ENCODE results near the gene TAS2R60. TPM values are rescaled to one million over a fixed set of nuclear protein-coding genes. Genes with fewer than 3 reads are reported as not detected.

TAS2R60 gene
- total RNA-seq, 2 experiments from 2014 or later, result not detected

GRCh38 chr7:143406002-143406357 lies 37.3 kb upstream of the TAS2R60 start:
- Histone ChIP-seq H4K20me1 (ENCODE audit: insufficient read depth, low read length) (no peaks in the 10 kb centered on the region), H3K4me3 (ENCODE audit: low read depth, low read length, poor library complexity, severe bottlenecking) (no peak overlapping the region), H2AFZ (ENCODE audit: low read length) (no peak overlapping the region), H3K79me2 (ENCODE audit: insufficient read depth, low read depth, low read length) (no peaks in the 10 kb centered on the region), H3K4me1 (ENCODE audit: insufficient read depth, low read length, poor library complexity, severe bottlenecking) (no peaks in the 10 kb centered on the region), H3K27ac (ENCODE audit: low read depth, low read length, poor library complexity, severe bottlenecking) (no peak overlapping the region), H3K9me2 (ENCODE audit: insufficient read depth, low read length) (no peaks in the 10 kb centered on the region), H3K4me2 (ENCODE audit: low read length) (no peak overlapping the region), H3K36me3 (ENCODE audit: insufficient read depth, low read length) (no peaks in the 10 kb centered on the region), H3K9me3 (ENCODE audit: low read length) (no peaks in the 10 kb centered on the region)
- ChIA-PET CTCF (ENCODE audit: unreplicated experiment) (no interaction called here), POLR2A (no interaction called here)
- DNase-seq (ENCODE audit: low spot score), result no peak
- BruUV-seq (replicated peaks), result no TSS peak
- no peak for TF ChIP-seq CTCF (conservative IDR thresholded peaks at IDR 0.05; ENCODE audit: low read length)
- intact Hi-C loops (cut with micrococcal nuclease; ENCODE audit: unreplicated experiment), result no loop called here

DNA sequence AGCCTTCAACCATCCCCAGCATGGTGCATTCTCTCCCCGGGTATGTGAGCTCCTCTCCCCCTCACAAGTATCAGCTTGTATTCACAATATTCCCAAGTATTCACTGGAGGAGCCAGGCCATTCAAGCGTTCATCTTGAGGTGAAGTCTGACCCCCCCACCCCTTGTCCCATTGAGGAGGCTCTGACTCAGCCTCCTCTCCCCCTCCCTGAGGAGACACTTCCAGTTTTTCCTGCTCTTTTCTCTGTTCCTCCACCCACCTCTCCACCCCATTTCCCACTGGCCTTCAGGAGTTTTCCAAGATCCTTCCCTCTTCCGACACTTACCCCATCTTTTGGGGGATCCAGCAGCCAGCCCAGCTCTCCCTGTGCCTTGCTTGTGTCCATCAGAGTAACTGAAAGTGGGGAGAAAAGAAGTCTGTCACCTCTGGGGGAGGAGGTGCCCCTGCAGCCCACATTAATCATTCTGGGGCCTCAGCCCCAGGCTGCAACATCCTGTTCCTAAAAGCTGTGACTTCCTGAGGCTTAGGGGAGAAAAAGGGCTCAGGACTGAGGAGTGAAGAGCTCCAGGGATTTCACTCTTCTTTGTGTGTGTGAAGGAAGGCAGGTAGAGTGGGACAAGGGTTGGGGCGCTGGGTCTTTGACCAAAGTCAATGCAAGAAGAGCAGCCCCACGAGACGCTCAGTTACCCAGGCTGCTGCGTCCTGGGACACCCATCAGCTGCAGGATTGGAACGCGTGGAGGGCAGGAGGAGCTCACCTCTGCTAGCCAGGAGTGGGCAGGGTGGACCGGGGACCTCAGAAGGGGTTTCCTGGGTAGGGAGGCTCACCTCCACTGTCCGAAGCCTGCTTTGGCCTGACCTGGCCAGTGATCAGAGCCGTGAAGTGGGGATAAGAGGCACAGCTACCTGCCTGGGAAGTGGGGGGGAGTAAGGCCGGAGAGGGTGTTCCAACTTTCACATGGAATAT lies 35.7 kb upstream of the TAS2R60 start:
- BruUV-seq (replicated peaks), result no TSS peak
- no peaks in the 10 kb centered on the region for H3K79me2 ChIP-seq (ENCODE audit: insufficient read depth, low read depth, low read length)
- no peaks in the 10 kb centered on the region for H3K36me3 ChIP-seq (ENCODE audit: insufficient read depth, low read length)
- no peak overlapping the region for H3K27ac ChIP-seq (ENCODE audit: low read depth, low read length, poor library complexity, severe bottlenecking)
- no peaks in the 10 kb centered on the region for H3K4me1 ChIP-seq (ENCODE audit: insufficient read depth, low read length, poor library complexity, severe bottlenecking)
- intact Hi-C loops (cut with micrococcal nuclease; ENCODE audit: unreplicated experiment), result no loop called here
- H3K9me3 ChIP-seq (ENCODE audit: low read length), result no peaks in the 10 kb centered on the region
- POLR2A ChIA-PET, result interaction anchor here (0.9 to 1.1 kb wide), 2 partner anchors 9 to 147 kb away, joined by 3 to 4 read pairs; no protein-coding TSS in a partner anchor
- CTCF ChIA-PET (ENCODE audit: unreplicated experiment), result no interaction called here
- no peak overlapping the region for H3K4me3 ChIP-seq (ENCODE audit: low read depth, low read length, poor library complexity, severe bottlenecking)
- DNase-seq (ENCODE audit: low spot score), result no peak
- no peak overlapping the region for H3K4me2 ChIP-seq (ENCODE audit: low read length)
- TF ChIP-seq EZH2phosphoT487 (IDR thresholded peaks at IDR 0.05; ENCODE audit: borderline replicate concordance, low read depth, low read length), result no peak
- TF ChIP-seq CTCF (conservative IDR thresholded peaks at IDR 0.05; ENCODE audit: low read length), result no peak
- no peaks in the 10 kb centered on the region for H4K20me1 ChIP-seq (ENCODE audit: insufficient read depth, low read length)
- no peak overlapping the region for H2AFZ ChIP-seq (ENCODE audit: low read length)
- no peaks in the 10 kb centered on the region for H3K9me2 ChIP-seq (ENCODE audit: insufficient read depth, low read length)

DNA sequence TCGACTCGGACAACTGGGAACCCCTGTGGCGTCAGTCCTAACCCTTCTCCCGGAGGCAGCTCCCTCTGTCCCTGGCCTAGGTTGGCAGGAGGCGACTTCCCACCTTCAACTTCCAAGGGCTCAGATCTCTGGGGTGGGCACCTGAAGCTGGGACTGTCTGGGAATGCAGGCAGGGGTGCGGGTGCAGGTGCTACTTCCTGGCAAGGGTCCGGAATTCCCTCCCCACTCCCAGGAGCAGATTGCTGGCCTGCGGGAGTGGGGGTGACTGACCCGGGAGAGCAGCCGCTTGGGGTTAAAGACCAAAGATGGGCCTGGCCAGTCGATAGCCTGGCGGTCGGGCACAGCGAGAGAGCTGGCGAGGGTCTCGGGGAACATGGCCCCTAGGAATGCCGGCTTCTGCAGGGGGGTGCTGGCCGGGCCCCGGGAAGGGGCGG lies 35.0 kb upstream of the TAS2R60 start:
- CTCF ChIA-PET (ENCODE audit: unreplicated experiment), result no interaction called here
- Histone ChIP-seq H3K27ac (ENCODE audit: low read depth, low read length, poor library complexity, severe bottlenecking) (no peak overlapping the region), H4K20me1 (ENCODE audit: insufficient read depth, low read length) (no peaks in the 10 kb centered on the region), H3K4me3 (ENCODE audit: low read depth, low read length, poor library complexity, severe bottlenecking) (no peak overlapping the region), H3K36me3 (ENCODE audit: insufficient read depth, low read length) (no peaks in the 10 kb centered on the region), H3K4me2 (ENCODE audit: low read length) (no peak overlapping the region), H3K4me1 (ENCODE audit: insufficient read depth, low read length, poor library complexity, severe bottlenecking) (no peaks in the 10 kb centered on the region), H3K9me3 (ENCODE audit: low read length) (no peaks in the 10 kb centered on the region), H2AFZ (ENCODE audit: low read length) (no peak overlapping the region), H3K9me2 (ENCODE audit: insufficient read depth, low read length) (no peaks in the 10 kb centered on the region), H3K79me2 (ENCODE audit: insufficient read depth, low read depth, low read length) (no peaks in the 10 kb centered on the region)
- DNase-seq (ENCODE audit: low spot score), result no peak
- intact Hi-C loops (cut with micrococcal nuclease; ENCODE audit: unreplicated experiment), result no loop called here
- POLR2A ChIA-PET, result interaction anchor here (1.1 kb wide), 1 partner anchor 148 kb away, joined by 3 read pairs; no protein-coding TSS in a partner anchor
- TF ChIP-seq EZH2phosphoT487 (IDR thresholded peaks at IDR 0.05; ENCODE audit: borderline replicate concordance, low read depth, low read length) (no peak), CTCF (conservative IDR thresholded peaks at IDR 0.05; ENCODE audit: low read length) (no peak)
- no TSS peak for BruUV-seq (replicated peaks)

Data from OCI-LY7 (cell line).